HEK293 (cell line): ENCODE results near the gene KLHL21.

ENCODE experiments used
- AEBP2 ChIP-seq: fragments of 450-650 bp; formaldehyde crosslinking; IDR thresholded peaks from 2 replicates; pipeline ENCODE4 v1.5.1; 2016; ENCODE audit warnings: missing biosample characterization, missing genetic modification characterization, borderline replicate concordance
- ATF2 ChIP-seq: fragments of 450-650 bp; formaldehyde crosslinking; IDR thresholded peaks from 2 replicates; pipeline ENCODE4 v1.5.1; 2016; ENCODE audit warnings: missing biosample characterization, missing genetic modification characterization, low read depth
- CTCF ChIP-seq: fragments of 450-650 bp; formaldehyde crosslinking; IDR thresholded peaks from 2 replicates; pipeline ENCODE4 v1.5.1; 2016; ENCODE audit warnings: missing biosample characterization, missing genetic modification characterization
- HIC1 ChIP-seq: fragments of 450-650 bp; formaldehyde crosslinking; IDR thresholded peaks from 2 replicates; pipeline ENCODE4 v1.5.1; 2016; ENCODE audit warnings: missing biosample characterization, missing genetic modification characterization
- MZF1 ChIP-seq: fragments of 450-650 bp; formaldehyde crosslinking; IDR thresholded peaks from 2 replicates; pipeline ENCODE4 v1.5.1; 2017; ENCODE audit warnings: missing biosample characterization, missing genetic modification characterization, borderline replicate concordance
- PRDM10 ChIP-seq: fragments of 450-650 bp; formaldehyde crosslinking; IDR thresholded peaks from 2 replicates; pipeline ENCODE4 v1.5.1; 2016; ENCODE audit warnings: missing biosample characterization, missing genetic modification characterization
- PRDM4 ChIP-seq: fragments of 450-650 bp; formaldehyde crosslinking; IDR thresholded peaks from 2 replicates; pipeline ENCODE4 v1.5.1; 2017; ENCODE audit warnings: missing biosample characterization, missing genetic modification characterization
- TSHZ1 ChIP-seq: fragments of 450-650 bp; formaldehyde crosslinking; IDR thresholded peaks from 2 replicates; pipeline ENCODE4 v1.5.1; 2016; ENCODE audit warnings: missing biosample characterization, missing genetic modification characterization, borderline replicate concordance
- YY1 ChIP-seq: fragments of 450-650 bp; formaldehyde crosslinking; IDR thresholded peaks from 2 replicates; pipeline ENCODE4 v1.5.1; 2018; ENCODE audit warnings: missing biosample characterization, missing genetic modification characterization
- ZBTB20 ChIP-seq: fragments of 450-650 bp; formaldehyde crosslinking; IDR thresholded peaks from 2 replicates; pipeline ENCODE4 v1.5.1; 2016; ENCODE audit warnings: missing biosample characterization, missing genetic modification characterization
- ZNF24 ChIP-seq: fragments of 450-650 bp; formaldehyde crosslinking; IDR thresholded peaks from 2 replicates; pipeline ENCODE4 v1.5.1; 2016; ENCODE audit warnings: missing biosample characterization, missing genetic modification characterization
- ZNF791 ChIP-seq: fragments of 450-650 bp; formaldehyde crosslinking; IDR thresholded peaks from 2 replicates; pipeline ENCODE4 v1.5.1; 2016; ENCODE audit warnings: missing biosample characterization, missing genetic modification characterization

- TF ChIP-seq CTCF (tag by site-specific recombination): no peak
- no peak for TF ChIP-seq TSHZ1
- TF ChIP-seq MZF1: no peak
- TF ChIP-seq AEBP2 (tag by site-specific recombination): no peak
- TF ChIP-seq ZNF791 (tag by site-specific recombination): no peak
- TF ChIP-seq ATF2 (tag by site-specific recombination): no peak
- no peak for TF ChIP-seq HIC1 (tag by site-specific recombination)
- TF ChIP-seq PRDM4: no peak
- no peak for TF ChIP-seq ZNF24 (tag by site-specific recombination)
- peak; percentile 14; the same call in 1 of the 2 replicates for TF ChIP-seq ZBTB20 (tag by site-specific recombination)
- TF ChIP-seq YY1 (tag by site-specific recombination): peak; percentile 69; the same call in 1 of the 2 replicates
- no peak for TF ChIP-seq PRDM10 (tag by site-specific recombination)
Measured at GRCh38 chr1:6580119-6580592, 22.5 kb downstream of the KLHL21 start.
